Measurements from ENCODE around the gene GYS2.

- TF ChIP-seq POLR2A (IDR thresholded peaks at IDR 0.05) (no peak), CTCF (IDR thresholded peaks at IDR 0.05) (no peak)
These were observed 10.8 kb upstream of the GYS2 start for GRCh38 chr12:21615431-21615830.
